NOMO-1 treated with dmso at 0.1 percent for 144 hours (cell line): ENCODE data around the gene GRID2.

Experiments
- DNase-seq: peaks from one replicate; lab custom pipeline; 2025; ENCODE audit not compliant: unreplicated experiment; lab: John Stamatoyannopoulos, UW

Gene GRID2

GRCh38 chr4:93730251-93730650 lies 1426.5 kb downstream of the GRID2 start:
- DNase-seq = no peak

- DNase-seq = no peak
These were observed 1427.0 kb downstream of the GRID2 start for GRCh38 chr4:93730760-93731159.

- DNase-seq = no peak
These were observed 1427.7 kb downstream of the GRID2 start for GRCh38 chr4:93731456-93731855.

GRCh38 chr4:93732509-93732908 lies 1428.7 kb downstream of the GRID2 start:
- no peak for DNase-seq

- no peak for DNase-seq
These were observed 1437.1 kb downstream of the GRID2 start for GRCh38 chr4:93740890-93741289.

- no peak for DNase-seq
These were observed 1439.3 kb downstream of the GRID2 start for GRCh38 chr4:93743022-93743421.

- no peak for DNase-seq
These were observed 1439.9 kb downstream of the GRID2 start for GRCh38 chr4:93743635-93744034.

- DNase-seq = no peak
These were observed 1441.2 kb downstream of the GRID2 start for GRCh38 chr4:93744961-93745360.

- no peak for DNase-seq
These were observed 1442.3 kb downstream of the GRID2 start for GRCh38 chr4:93746031-93746430.

- DNase-seq = no peak
These were observed 1443.5 kb downstream of the GRID2 start for GRCh38 chr4:93747220-93747619.

- DNase-seq = no peak
These were observed 1444.9 kb downstream of the GRID2 start for GRCh38 chr4:93748373-93749291.

- DNase-seq = no peak
These were observed 1445.6 kb downstream of the GRID2 start for GRCh38 chr4:93749292-93749761.

- no peak for DNase-seq
These were observed 1447.6 kb downstream of the GRID2 start for GRCh38 chr4:93751411-93751810.

- no peak for DNase-seq
These were observed 1452.3 kb downstream of the GRID2 start for GRCh38 chr4:93756101-93756500.

- no peak for DNase-seq
These were observed 1455.7 kb downstream of the GRID2 start for GRCh38 chr4:93759506-93759905.

- DNase-seq = no peak
These were observed 1456.5 kb downstream of the GRID2 start for GRCh38 chr4:93760284-93760683.

- DNase-seq = no peak
These were observed 1457.5 kb downstream of the GRID2 start for GRCh38 chr4:93761286-93761685.

GRCh38 chr4:93764639-93765246 lies 1461.0 kb downstream of the GRID2 start:
- no peak for DNase-seq

- DNase-seq = no peak
These were observed 1464.2 kb downstream of the GRID2 start for GRCh38 chr4:93767917-93768316.

GRCh38 chr4:93770201-93770600 lies 1466.4 kb downstream of the GRID2 start:
- no peak for DNase-seq

GRCh38 chr4:93771640-93772411 lies 1468.1 kb downstream of the GRID2 start:
- no peak for DNase-seq

GRCh38 chr4:93772858-93773257 lies 1469.1 kb downstream of the GRID2 start:
- DNase-seq = no peak
